ENCODE results near the gene PCDHGB1. TPM values are rescaled to one million over a fixed set of nuclear protein-coding genes. Genes with fewer than 3 reads are reported as not detected.
"Not testable (repeated sequence)": the region's sequence is repeated elsewhere in the genome, so short reads cannot be mapped to it uniquely, and the experiment has no call there.

Gene PCDHGB1
- polyA plus RNA-seq, 1 experiment, result 2.2 TPM

- ChIA-PET POLR2A (no interaction called here), CTCF (interaction anchor here (0.6 to 11.7 kb wide), 6 partner anchors 12 to 237 kb away, joined by 3 to 85 read pairs (median 6); partner anchors contain the start of genes PCDHGA10 and PCDHGA2)
- peak; percentile 79 for TF ChIP-seq CTCF (IDR thresholded peaks at IDR 0.05; ENCODE audit: insufficient read depth, low read depth, low read length)
- Histone ChIP-seq H3K27me3 (ENCODE audit: control insufficient read depth, insufficient read depth, low read length) (peaks cover 5% of the 10 kb centered on the region; the same call in 1 of the 2 replicates), H3K4me3 (ENCODE audit: low read depth, low read length) (peak overlapping the region; percentile 29), H3K36me3 (ENCODE audit: control insufficient read depth, insufficient read depth, low read length) (no peaks in the 10 kb centered on the region)
- DNase-seq (ENCODE audit: low read depth), result no peak
These were observed 23.6 kb upstream of the PCDHGB1 start for GRCh38 chr5:141326088-141326854.

GRCh38 chr5:141328231-141328630 lies 21.7 kb upstream of the PCDHGB1 start:
- H3K27me3 ChIP-seq (ENCODE audit: control insufficient read depth, insufficient read depth, low read length), result peaks cover 5% of the 10 kb centered on the region; the same call in 1 of the 2 replicates
- H3K4me3 ChIP-seq (ENCODE audit: low read depth, low read length), result no peak overlapping the region
- no peak for TF ChIP-seq CTCF (IDR thresholded peaks at IDR 0.05; ENCODE audit: insufficient read depth, low read depth, low read length)
- ChIA-PET CTCF (interaction anchor here (0.6 to 11.7 kb wide), 12 partner anchors 9 to 253 kb away, joined by 3 to 85 read pairs (median 4); partner anchors contain the start of genes PCDHB16, PCDHGA12, PCDHGA2 and PCDHGA5), POLR2A (interaction anchor here (1.9 kb wide), 1 partner anchor 8 kb away, joined by 4 read pairs; the partner anchor contains the start of gene TAF7)
- DNase-seq (ENCODE audit: low read depth), result no peak
- no peaks in the 10 kb centered on the region for H3K36me3 ChIP-seq (ENCODE audit: control insufficient read depth, insufficient read depth, low read length)

- Histone ChIP-seq H3K27me3 (ENCODE audit: control insufficient read depth, insufficient read depth, low read length) (peaks cover 5% of the 10 kb centered on the region; the same call in 1 of the 2 replicates), H3K4me3 (ENCODE audit: low read depth, low read length) (peak within 1 kb of the TSS; percentile 44), H3K36me3 (ENCODE audit: control insufficient read depth, insufficient read depth, low read length) (no peaks in the 10 kb centered on the region)
- TF ChIP-seq CTCF (IDR thresholded peaks at IDR 0.05; ENCODE audit: insufficient read depth, low read depth, low read length), result peak; percentile 75
- no peak for DNase-seq (ENCODE audit: low read depth)
- POLR2A ChIA-PET, result interaction anchor here (0.6 to 0.7 kb wide), 2 partner anchors 10 to 227 kb away, joined by 3 to 14 read pairs; partner anchors contain the start of gene TAF7
- CTCF ChIA-PET, result interaction anchor here (0.6 to 11.7 kb wide), 18 partner anchors 8 to 236 kb away, joined by 3 to 85 read pairs (median 7); partner anchors contain the start of genes PCDHB6, PCDHGA10, PCDHGA2 and PCDHGA3
These were observed 19.4 kb upstream of the PCDHGB1 start, which contains the start of gene PCDHGA1 for GRCh38 chr5:141330299-141331080. TSS of gene PCDHGA1 (plus strand) at chr5:141330514.

- POLR2A ChIA-PET; H3K27me3 ChIP-seq (ENCODE audit: control insufficient read depth, insufficient read depth, low read length); DNase-seq (ENCODE audit: low read depth); H3K36me3 ChIP-seq (ENCODE audit: control insufficient read depth, insufficient read depth, low read length); H3K4me3 ChIP-seq (ENCODE audit: low read depth, low read length): not testable (repeated sequence)
- CTCF ChIA-PET, result interaction anchor here (0.6 to 2.2 kb wide), 4 partner anchors 11 to 231 kb away, joined by 3 to 12 read pairs (median 4); partner anchors contain the start of genes PCDHGA3 and PCDHGB6
These were observed 17.3 kb upstream of the PCDHGB1 start for GRCh38 chr5:141332571-141332970.

- TF ChIP-seq CTCF (IDR thresholded peaks at IDR 0.05; ENCODE audit: insufficient read depth, low read depth, low read length), result peak; percentile 66
- no peak for DNase-seq (ENCODE audit: low read depth)
- H3K4me3 ChIP-seq (ENCODE audit: low read depth, low read length), result peak within 1 kb of the TSS; percentile 38
- no peaks in the 10 kb centered on the region for H3K27me3 ChIP-seq (ENCODE audit: control insufficient read depth, insufficient read depth, low read length)
- CTCF ChIA-PET, result interaction anchor here (0.6 to 2.9 kb wide), 27 partner anchors 9 to 281 kb away, joined by 3 to 37 read pairs (median 4); partner anchors contain the start of genes PCDHGA1, PCDHGA10, PCDHGA4 and PCDHGA6
- POLR2A ChIA-PET, result no interaction called here
- no peaks in the 10 kb centered on the region for H3K36me3 ChIP-seq (ENCODE audit: control insufficient read depth, insufficient read depth, low read length)
These were observed 11.2 kb upstream of the PCDHGB1 start, which contains the start of gene PCDHGA2 for GRCh38 chr5:141338538-141339306. TSS of gene PCDHGA2 (plus strand) at chr5:141338760.

GRCh38 chr5:141340781-141341354 lies 9.0 kb upstream of the PCDHGB1 start:
- H3K27me3 ChIP-seq (ENCODE audit: control insufficient read depth, insufficient read depth, low read length); POLR2A ChIA-PET; H3K4me3 ChIP-seq (ENCODE audit: low read depth, low read length); DNase-seq (ENCODE audit: low read depth); H3K36me3 ChIP-seq (ENCODE audit: control insufficient read depth, insufficient read depth, low read length): not testable (repeated sequence)
- CTCF ChIA-PET, result interaction anchor here (1.3 to 2.1 kb wide), 2 partner anchors 10 to 21 kb away, joined by 3 to 4 read pairs; partner anchors contain the start of gene TAF7
